Activated CD4-positive, alpha-beta T cell treated with anti-CD3 and anti-CD28 coated beads, Interleukin-2, amount 50 U/mL, for 48 hours (primary cell): Measurements from ENCODE around the gene IL22RA1.
A peak's percentile ranks its signal among the peaks of the same experiment; 100 is the strongest.

Source experiments
- DNase-seq, 2 experiments: peaks; one replicate each; pipeline ENCODE4 v3.0.0-alpha.2; 2020

The IL22RA1 gene

GRCh38 chr1:24165500-24165899, 22.6 kb upstream of the IL22RA1 start:
- no peak for DNase-seq

GRCh38 chr1:24164004-24164403, 21.1 kb upstream of the IL22RA1 start:
- DNase-seq: no peak

- no peak for DNase-seq
Measured at GRCh38 chr1:24162201-24162600, 19.3 kb upstream of the IL22RA1 start.

- no peak for DNase-seq
Measured at GRCh38 chr1:24161270-24161669, 18.3 kb upstream of the IL22RA1 start.

GRCh38 chr1:24159366-24159765, 16.4 kb upstream of the IL22RA1 start:
- no peak for DNase-seq

- no peak for DNase-seq
Measured at GRCh38 chr1:24157918-24158481, 15.1 kb upstream of the IL22RA1 start.

GRCh38 chr1:24156542-24157260, 13.8 kb upstream of the IL22RA1 start:
- no peak for DNase-seq

- DNase-seq: peak; percentile 10 to 21
Measured at GRCh38 chr1:24155011-24155782, 12.3 kb upstream of the IL22RA1 start.

- no peak for DNase-seq
Measured at GRCh38 chr1:24154215-24154614, 11.3 kb upstream of the IL22RA1 start.

- DNase-seq: no peak
Measured at GRCh38 chr1:24152631-24153494, 9.9 kb upstream of the IL22RA1 start.

- no peak for DNase-seq
Measured at GRCh38 chr1:24151175-24151533, 8.2 kb upstream of the IL22RA1 start.

- DNase-seq: peak; percentile 96 to 97
Measured at GRCh38 chr1:24150234-24151174, 7.6 kb upstream of the IL22RA1 start.

- DNase-seq: peak; percentile 49 to 63
Measured at GRCh38 chr1:24149866-24150233, 6.9 kb upstream of the IL22RA1 start.

- no peak for DNase-seq
Measured at GRCh38 chr1:24147816-24148215, 4.9 kb upstream of the IL22RA1 start.

GRCh38 chr1:24147194-24147593, 4.3 kb upstream of the IL22RA1 start:
- no peak for DNase-seq

- no peak for DNase-seq
Measured at GRCh38 chr1:24141311-24141997, 1.5 kb downstream of the IL22RA1 start.

- DNase-seq: no peak
Measured at GRCh38 chr1:24140741-24141181, 2.2 kb downstream of the IL22RA1 start.

- no peak for DNase-seq
Measured at GRCh38 chr1:24139841-24140425, 3.0 kb downstream of the IL22RA1 start.

- DNase-seq: no peak
Measured at GRCh38 chr1:24139222-24139489, 3.8 kb downstream of the IL22RA1 start.

GRCh38 chr1:24138476-24139221, 4.3 kb downstream of the IL22RA1 start:
- no peak for DNase-seq
